Measurements from ENCODE around the gene CUX1.
"Not testable (repeated sequence)": the region's sequence is repeated elsewhere in the genome, so short reads cannot be mapped to it uniquely, and the experiment has no call there.

The CUX1 gene

DNA sequence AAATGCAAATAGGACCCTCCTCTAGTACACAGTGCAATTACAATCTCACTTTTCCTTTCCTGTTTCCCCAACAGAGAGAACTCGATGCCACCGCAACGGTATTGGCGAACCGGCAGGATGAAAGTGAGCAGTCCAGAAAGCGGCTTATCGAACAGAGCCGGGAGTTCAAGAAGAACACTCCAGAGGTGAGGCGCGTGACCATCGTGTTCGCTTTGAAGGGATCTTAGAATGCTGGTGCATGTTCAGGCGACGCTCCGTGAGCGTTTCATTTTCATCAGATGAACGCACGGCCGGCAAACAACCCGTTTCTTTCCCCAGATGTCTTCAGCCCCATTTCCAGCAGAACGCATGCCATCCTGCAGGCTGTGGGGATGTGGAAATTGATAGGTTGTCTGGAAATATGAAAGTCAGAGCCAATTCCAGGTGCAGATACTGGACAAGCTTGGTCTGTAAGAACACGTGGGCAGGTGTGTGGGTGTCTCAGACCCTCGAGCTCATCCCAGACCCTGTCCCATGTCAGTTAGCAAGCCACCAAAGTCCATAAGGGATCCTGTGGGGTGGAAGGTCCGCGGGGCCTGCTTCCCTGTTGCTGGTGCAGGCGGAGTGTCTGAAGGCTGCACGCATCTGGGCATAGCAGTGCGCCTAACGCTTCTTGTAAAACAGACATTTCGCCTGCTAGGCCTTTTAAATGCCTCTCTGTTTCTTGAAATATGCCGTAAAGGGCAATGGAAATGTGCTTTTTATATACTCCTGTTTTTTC is 98.8 kb downstream of the CUX1 start:
- no peak for DNase-seq (ENCODE audit: low read depth in 2 of 2)

DNA sequence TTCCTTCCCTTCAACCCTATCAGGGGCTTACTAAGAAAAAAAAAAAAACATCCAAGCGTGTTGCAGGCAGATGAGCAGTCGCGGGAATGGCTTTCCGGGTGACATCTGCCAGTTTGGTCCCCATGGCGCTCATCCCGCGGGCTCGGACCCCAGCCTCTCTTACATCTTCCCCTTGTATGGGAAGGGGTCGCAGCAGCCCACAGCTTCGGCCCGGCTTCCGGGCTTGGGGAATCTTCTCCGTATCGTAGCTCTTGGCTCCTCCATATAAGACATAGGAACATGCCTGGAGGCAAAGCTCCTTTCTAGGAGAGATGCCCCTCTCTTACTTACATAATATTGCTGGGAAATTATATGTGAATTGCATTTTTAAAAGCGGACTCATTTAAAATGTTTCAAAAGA is 99.5 kb downstream of the CUX1 start:
- DNase-seq (ENCODE audit: low read depth in 2 of 2), result no peak

DNA sequence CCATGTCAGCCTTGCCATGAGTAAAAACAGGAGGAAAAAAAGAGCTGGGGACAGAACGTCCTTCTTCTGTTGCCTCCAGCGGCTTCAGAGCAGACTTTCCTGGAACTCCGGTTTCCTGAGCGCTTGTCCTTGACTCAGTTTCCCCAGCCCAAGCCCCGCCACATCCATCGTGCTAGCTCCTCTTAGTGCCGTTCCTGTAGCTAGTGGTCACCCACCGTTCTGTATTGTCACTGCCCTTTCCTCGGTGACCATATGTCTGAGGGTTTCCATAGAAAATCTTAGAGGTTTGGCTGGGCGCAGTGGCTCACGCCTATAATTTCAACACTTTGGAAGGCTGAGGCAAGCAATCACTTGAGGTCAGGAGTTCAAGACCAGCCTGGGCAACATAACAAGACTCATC is 100.1 kb downstream of the CUX1 start:
- DNase-seq (ENCODE audit: low read depth in 2 of 2), result no peak

DNA sequence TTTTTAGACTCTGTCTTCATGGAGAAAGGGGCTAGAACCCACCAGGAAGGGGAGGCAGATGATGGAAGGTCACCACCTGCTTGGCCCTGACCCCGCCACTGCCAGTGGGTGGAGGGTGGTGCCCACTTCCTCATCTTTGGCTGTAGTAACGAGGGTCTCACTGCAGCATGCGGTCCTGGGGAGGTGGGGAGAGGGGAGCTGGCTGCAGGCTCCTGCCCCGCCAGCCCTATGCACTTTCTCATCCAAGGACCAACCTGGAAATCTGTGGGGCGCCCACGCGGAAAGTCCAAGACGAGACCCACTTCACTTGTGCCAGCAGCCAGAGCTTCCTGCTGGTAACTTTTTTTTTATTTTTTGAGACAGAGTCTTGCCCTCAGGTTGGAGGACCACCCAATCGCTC is 101.0 kb downstream of the CUX1 start:
- DNase-seq (ENCODE audit: low read depth in 2 of 2), result no peak

DNA sequence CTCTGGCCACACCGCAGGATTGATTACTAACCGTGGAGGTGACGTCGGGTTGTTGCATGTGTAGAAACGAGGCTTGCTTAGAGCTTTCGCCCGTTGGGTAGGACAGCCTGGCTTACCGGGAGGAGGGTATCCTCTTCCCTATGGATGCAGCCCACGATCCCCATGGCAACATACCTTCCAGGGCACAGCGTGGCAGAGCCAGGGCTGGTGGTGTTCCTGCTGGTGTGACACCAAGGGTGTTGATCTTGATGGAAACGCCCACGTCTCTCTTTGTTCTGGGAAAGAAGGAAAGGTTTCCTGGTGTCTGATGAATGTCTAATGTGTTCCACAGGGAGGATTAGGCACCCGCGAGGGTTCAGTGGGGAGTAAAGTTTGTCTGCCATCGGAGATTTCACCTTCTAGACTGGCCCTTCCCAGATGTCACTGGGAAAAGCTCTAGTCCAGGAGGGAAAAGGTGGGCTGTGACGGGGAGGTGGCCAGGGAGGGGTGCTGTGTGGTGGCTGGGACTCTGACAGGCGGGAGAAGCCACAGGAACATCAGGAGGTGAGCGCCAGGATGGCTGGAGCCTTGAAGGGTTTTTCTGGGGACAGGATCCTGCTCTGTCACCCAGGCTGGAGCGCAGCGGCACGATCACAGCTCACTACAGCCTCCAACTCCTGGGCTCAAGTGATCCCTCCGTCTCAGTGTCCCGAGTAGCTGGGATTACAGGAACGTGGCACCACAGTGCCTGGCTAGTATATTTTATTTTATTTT is 102.1 kb downstream of the CUX1 start:
- DNase-seq (ENCODE audit: low read depth in 2 of 2), result no peak

DNA sequence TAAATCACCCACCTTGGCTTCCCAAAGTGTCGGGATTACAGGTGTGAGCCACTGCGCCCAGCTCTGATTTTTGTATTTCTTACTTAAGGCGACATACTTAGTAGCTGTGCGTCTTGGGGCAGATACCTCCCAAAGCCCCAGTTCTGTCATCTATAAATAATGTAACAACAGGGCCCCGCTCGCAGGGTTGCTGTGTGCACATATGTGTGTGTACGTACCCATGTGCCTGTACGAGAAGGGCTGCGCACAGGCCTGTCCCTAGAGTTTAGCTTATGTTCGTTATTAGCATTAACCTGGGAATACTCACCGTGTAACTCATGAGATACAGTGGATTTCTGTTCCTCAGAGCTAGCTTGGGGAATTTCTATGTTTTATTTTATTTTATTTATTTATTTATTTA is 103.6 kb downstream of the CUX1 start:
- no peak for DNase-seq (ENCODE audit: low read depth in 2 of 2)

DNA sequence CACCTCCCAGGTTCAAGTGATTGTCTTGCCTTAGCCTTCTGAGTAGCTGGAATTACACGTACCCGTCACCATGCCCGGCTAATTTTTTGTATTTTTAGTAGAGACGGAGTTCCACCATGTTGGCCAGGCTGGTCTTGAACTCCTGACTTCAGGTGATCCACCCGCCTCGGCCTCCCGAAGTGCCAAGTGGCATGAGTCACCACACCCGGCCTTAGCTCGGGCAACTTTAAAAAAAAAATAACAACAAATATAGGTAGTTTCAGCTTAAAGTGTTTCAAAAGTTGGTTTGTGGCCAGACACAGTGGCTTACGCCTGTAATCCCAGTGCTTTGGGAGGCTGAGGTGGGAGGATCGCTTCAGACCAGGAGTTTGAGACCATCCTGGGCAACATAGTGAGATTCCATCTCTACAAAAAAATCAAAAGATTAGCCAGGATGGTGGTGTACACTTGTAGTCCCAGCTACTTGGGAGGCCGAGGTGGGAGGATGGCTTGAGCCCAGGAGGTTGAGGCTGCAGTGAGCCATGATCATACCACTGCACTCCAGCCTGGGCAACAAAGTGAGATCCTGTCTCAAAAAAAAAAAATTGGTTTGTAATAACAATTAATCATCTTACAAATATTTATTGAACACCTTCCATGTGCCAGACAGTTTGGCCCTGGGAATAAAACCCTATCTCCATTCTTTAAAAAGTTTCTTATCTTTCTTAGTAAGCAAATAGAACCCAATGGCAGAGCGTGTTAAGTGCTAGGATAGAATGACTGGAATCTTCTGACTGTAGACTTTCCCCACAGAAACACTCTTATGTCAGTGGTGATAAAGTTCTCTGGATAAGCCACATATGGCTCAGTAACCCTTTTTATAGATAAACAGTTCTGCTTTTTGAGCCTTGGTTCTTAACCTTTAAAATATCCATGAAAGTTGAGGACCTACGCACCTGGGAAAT is 104.4 kb downstream of the CUX1 start:
- DNase-seq (ENCODE audit: low read depth in 2 of 2), result not testable (repeated sequence)

DNA sequence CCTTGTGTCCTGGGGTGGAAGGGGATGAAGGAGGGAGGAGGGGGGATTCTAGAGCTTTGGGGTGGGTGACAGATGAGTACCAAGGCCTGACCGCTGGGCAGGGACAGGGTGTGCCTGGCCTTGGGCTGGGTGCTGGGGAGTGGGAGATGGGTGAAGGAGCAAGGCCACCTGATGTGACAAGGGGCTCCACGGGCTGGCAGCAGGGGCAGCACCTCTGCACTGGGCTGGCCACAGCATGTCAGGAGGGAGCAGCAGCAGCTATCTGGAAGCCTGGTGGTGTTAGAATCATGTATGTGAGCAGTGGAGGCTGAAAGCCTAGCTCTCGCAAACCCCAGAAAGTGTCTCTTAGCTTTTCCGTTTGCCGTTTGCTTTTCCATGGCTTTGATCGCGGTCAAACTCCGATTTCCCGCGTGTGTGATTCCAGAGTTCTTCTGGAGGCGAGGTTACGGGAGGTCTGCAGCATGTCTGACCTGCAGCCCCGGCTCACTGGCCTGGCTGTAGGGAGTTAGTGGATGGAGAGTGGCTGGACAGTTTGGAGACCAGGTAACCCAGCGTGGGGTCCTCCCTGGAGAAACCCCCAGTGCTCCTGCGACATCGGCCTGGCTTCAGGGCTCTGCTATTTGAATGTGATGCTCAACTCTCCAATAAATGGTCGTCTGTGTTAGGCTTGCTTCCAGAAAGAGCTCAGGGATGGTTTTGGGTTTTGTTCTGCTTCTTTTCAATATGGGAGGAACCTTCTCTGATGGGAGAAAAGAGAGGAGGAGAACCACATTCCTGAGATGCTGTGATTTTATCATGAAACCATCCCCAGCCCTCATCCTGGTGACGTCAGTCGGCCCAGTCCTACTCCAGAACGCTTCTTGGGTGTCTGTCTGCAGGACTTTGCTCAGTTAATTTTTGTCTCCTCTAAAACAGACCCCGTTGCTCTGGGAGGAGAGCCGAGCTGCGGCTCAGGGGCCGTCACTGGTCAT is 105.5 kb downstream of the CUX1 start:
- DNase-seq (ENCODE audit: low read depth in 2 of 2), result no peak

DNA sequence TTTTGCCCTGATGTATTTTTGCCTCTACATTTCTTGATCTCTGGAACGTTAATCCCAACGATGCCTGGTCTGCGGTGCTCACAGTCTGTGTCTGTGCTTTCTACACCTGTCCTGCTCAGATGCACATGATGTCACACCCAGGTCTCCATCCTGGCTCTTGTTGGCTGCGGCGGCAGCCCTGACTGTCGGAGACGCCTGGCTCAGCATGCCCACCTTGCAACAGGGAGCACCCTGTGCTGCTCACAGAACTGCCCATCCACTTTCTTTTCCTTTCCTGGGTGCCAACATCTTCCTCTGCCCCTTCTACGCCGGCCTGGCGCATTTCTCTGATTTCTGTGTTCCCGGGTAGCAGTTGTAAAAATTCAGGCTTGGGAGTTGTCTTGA is 106.2 kb downstream of the CUX1 start:
- no peak for DNase-seq (ENCODE audit: low read depth in 2 of 2)

DNA sequence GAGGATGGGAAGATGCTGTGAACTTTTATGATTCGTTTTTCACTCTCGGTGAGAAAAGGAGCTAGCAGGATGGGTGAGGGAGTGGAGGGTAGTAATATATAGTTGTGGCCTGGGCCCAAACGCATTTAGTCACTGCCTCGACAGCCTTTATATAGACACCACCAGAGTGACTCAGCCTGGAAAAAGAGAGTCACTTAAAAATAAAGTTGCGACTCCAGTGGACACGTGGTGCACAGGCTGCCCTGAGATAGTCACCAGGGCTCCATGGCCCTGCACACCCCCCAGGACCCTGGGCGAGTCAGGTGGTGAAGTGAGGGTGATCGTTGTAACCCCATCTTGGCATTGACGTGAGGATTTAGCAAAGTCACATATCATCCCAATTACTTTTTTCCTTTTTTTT is 106.7 kb downstream of the CUX1 start:
- DNase-seq (ENCODE audit: low read depth in 2 of 2), result no peak

DNA sequence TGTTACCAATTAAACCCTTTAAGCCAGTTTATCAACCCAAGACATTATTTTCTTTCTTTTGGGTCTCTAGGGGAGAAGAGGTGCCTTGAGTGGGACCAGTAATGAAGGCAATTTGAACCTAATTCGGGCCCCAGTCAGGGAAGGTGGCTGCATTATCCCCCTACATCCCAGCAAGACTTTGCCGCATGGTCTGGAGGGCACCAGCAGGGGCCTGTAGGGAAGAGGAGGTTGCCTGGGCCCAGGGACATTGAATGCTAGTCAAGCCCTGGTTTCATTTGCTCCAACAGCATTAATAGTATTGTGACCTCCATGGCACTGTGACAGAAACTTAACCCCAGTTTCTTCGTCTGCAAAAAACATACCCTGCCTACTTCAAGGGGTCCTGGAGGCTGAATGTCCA is 108.8 kb downstream of the CUX1 start:
- no peak for DNase-seq (ENCODE audit: low read depth in 2 of 2)

DNA sequence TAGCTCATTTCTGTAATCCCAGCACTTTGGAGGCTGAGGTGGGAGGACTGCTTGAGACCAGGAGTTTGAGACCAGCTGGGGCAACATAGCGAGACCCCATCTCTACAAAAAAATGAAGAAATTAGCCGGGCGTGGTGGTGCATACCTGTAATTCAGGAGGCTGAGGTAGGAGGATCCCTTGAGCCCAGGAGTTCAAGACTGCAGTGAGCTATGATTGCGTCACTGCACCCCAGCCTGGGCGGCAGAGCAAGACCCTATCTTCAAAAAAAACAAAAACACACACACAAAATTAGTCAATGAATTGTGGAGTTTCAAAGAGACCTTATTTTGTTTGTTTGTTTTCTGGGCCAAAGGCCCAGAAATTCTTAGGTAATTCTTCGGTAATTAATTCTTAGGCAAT is 110.0 kb downstream of the CUX1 start:
- no peak for DNase-seq (ENCODE audit: low read depth in 2 of 2)

DNA sequence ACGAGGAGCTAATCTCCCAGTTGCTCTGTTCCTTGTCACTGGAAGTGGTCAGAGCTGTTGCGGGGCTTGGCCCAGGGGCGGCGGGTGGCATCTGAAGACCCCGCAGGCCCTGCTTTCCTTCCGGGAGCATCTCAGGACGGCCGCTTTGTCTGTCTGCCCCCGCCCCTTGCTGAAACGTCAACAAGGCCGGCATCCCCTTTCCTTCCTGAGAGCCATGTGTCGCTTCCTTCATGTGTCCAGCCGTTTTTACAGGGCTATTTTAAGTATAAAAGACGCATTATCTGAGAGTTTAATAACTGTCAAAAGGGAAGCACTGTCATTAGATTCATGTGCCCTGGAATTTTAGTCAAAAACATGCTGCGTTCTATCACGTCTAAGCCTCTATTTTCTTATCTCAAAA is 110.4 kb downstream of the CUX1 start:
- no peak for DNase-seq (ENCODE audit: low read depth in 2 of 2)

DNA sequence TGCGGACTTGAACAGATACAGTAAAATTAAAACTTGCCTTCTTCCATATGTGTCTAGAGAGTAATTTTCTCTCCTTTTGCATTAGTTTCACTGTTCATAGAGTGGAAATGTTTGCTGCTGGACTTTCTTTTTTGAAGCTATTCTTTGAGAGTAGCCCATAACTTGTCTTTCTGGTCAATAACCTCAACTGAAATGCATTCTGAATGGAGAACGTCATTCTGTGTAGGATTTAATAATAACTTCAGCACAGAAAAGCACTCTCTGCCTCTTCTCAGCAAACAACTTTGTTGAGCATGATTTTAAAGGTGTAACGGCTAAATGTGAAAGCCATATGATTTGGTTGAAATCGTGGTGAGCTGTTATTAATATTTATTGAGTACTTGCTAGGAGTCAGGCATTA is 111.8 kb downstream of the CUX1 start:
- no peak for DNase-seq (ENCODE audit: low read depth in 2 of 2)

DNA sequence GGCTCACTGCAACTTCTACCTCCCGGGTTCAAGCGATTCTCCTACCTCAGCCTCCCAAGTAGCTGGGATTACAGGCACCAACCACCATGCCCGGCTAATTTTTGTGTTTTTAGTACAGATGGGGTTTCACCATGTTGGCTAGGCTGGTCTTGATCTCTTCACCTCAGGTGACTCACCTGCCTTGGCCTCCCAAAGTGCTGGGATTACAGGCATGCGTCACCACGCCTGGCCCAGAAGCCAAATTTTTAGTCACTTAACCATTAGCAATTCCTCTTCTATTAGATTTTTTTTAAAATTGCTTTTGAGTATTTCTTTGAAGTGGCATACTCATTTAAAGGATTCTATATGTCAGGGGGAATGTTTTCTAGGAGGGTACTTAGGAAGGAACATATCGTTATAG is 112.5 kb downstream of the CUX1 start:
- not testable (repeated sequence) for DNase-seq (ENCODE audit: low read depth in 2 of 2)

DNA sequence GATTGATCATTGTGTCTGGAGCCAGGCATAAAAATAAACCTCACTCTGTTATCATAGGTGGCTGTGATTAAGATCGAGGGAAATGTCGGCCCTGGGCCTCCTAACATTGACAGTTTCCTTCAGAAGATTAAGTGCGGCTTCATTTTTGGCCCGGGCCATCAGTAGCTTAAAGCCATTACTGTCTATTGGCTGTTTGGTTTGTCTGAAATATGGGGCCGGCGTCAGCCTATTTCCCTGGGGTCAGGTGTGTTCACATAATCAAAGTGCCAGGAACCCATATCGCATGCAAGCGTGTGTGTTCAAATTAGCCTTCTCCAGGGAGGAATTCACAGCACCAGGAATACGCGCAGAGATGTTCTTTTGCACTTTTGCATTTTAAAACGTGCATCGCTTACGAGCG is 114.7 kb downstream of the CUX1 start:
- DNase-seq (ENCODE audit: low read depth in 2 of 2), result no peak

DNA sequence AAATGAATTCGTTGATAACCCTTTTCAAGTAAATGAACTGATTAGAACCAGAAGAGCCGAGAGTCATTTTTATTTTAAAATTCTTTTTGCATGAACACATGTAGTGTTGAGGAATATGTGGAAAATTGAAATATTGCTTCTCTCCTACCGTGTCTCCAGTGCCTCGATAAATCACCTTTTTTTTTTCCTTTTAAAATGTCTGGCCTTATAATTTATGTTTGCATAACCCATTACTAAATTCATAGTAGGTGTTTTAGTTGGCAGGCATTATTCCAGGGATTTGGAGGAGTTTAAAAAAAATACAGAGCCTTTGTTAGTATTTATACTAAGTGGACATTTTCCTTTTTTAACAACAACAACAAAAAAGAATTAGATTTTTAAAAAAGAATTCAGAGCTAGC is 115.6 kb downstream of the CUX1 start:
- DNase-seq (ENCODE audit: low read depth in 2 of 2), result no peak

DNA sequence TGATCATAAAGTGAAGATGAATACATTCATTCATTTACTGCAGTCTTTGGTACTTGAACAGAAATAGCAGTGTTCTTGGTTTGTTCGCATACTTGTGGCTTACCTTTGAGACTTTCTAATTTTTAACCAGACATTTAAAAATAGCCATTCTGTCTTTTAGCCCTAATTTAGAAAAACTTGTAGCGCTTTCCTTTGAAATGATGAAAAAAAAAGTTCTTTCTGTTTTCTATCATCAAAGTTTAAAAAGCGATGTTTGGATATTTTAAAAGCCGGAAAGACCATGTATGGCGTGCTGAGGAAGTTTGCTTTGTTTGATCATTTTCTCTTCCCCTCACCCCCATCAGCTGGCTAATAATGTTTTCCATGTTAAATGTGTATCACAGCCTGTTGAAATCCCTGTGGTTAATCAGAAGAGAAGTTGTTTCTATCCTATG is 116.3 kb downstream of the CUX1 start:
- no peak for DNase-seq (ENCODE audit: low read depth in 2 of 2)

DNA sequence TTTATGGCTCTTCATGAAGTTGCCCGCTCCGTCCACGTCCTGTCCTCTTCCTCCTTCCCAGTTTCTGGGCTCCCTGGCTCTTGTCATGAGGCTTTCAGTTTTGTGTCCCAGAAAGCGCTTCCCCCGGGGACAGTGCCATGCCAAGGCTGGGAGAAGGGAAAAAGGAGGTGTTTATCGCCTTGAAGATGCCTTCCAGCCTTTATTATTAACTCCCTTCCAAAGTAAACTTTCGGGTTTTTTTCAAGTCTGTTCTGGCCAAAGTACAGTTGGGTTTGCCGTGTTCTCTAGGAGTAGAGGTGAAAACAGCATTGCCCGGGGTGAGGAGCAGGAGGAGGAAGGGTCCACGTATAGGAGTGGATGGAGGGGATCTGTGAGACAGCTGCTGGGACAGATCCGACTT is 117.2 kb downstream of the CUX1 start:
- no peak for DNase-seq (ENCODE audit: low read depth in 2 of 2)

DNA sequence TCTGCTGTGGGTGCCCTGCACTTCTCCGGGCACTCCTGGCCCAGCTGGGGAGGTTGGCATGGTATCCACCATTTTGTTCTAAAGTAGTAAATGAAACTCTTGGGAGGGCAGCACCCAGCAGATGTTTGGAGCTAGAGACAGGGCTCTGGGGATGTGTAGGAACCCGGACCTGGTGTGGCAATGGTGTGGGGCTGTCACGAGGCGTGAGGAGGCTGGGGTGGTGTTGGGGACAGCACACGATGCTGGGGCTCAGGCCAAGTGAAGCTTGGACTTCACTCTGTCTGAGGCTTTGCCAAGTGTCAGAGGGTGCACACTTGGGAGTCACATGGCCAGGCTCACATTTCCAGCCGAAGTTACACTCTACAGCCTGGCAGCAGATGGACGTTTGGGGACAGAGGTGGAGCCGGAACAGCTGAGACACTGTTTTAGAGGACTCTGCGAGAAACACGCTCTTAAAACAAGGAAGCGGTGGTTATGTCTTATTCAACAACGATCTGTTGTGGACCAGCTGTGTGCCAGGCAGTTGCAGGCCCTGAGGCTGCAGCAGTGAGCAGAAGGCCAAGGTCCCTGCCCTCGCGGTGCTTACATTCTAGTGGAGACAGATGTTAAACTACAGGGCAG is 118.2 kb downstream of the CUX1 start:
- DNase-seq (ENCODE audit: low read depth in 2 of 2), result no peak

DNA sequence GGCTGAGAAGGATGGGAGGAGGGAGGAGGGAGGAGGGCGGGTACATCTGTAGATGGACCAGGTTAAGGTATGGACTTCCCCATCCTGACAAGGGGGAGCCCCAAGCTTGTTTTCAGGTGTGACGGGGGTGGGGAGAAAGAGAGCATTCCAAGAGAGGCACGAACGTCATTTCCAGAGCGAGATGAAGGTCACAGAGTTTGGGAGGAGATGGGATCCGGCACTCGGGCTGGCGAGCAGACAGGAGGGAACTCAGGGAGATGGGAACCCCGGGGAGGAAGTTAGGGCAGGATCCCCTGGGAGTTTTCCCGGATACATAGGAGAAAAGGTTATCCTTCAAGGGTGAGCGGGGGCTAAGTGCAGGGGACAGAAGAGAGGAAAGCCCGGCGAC is 118.8 kb downstream of the CUX1 start:
- no peak for DNase-seq (ENCODE audit: low read depth in 2 of 2)

All from stimulated activated CD8-positive, alpha-beta memory T cell treated with anti-CD3 and anti-CD28 coated beads, Interleukin-2, amount 100 ng/mL, for 1 hour (primary cell).